ENCODE measurements around the gene PPARD. TPM values are rescaled to one million over a fixed set of nuclear protein-coding genes. Genes with fewer than 3 reads are reported as not detected.

Gene PPARD
- polyA plus RNA-seq, 1 donor from 2014 or later: 1.3 TPM

DNA sequence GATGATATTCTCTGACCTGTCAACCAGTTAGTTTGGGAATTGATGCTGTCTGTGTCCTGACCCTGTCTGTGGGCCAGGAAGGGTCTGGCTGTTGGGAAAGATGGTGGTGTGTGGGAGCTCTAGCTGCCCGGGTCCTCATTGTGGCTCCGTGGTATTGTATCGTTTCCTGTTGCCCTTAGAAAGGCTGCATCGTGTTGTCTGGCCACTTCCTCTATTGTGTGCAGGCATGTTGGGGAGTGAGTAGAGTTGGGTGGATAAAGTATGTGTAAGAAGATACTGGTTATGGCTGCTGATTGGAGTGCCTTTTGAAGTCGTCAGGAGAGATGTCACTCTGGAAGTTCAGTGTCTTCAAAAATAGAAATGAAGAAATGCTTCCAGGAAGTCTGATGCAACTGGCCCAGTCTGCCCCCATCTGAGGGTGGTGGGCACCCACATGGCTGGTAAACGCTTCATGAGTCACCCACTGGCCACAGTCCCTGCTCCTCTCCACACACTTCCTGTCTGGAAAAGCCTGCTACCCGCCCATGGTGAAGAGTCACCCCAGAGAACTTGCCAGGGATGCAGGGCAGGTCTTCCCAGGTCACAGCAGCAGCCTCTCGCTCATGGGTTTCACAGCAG is 27.9 kb downstream of the PPARD start:
- no peaks in the 10 kb centered on the region for H4K20me1 ChIP-seq (ENCODE audit: insufficient read depth)
- H3K9ac ChIP-seq (ENCODE audit: low read length): no peak overlapping the region
- no peak overlapping the region for H3K4me2 ChIP-seq (ENCODE audit: low read length)
- no peaks in the 10 kb centered on the region for H3F3A ChIP-seq (ENCODE audit: insufficient read depth, low read length, poor library complexity, severe bottlenecking)
- H3K27me3 ChIP-seq (ENCODE audit: insufficient read depth, low read depth, low read length): no peaks in the 10 kb centered on the region
- TF ChIP-seq EP300 (conservative IDR thresholded peaks at IDR 0.05; ENCODE audit: poor library complexity, severe bottlenecking): no peak
- TF ChIP-seq POLR2AphosphoS5 (IDR thresholded peaks at IDR 0.05): no peak
- TF ChIP-seq, protein P1, sequence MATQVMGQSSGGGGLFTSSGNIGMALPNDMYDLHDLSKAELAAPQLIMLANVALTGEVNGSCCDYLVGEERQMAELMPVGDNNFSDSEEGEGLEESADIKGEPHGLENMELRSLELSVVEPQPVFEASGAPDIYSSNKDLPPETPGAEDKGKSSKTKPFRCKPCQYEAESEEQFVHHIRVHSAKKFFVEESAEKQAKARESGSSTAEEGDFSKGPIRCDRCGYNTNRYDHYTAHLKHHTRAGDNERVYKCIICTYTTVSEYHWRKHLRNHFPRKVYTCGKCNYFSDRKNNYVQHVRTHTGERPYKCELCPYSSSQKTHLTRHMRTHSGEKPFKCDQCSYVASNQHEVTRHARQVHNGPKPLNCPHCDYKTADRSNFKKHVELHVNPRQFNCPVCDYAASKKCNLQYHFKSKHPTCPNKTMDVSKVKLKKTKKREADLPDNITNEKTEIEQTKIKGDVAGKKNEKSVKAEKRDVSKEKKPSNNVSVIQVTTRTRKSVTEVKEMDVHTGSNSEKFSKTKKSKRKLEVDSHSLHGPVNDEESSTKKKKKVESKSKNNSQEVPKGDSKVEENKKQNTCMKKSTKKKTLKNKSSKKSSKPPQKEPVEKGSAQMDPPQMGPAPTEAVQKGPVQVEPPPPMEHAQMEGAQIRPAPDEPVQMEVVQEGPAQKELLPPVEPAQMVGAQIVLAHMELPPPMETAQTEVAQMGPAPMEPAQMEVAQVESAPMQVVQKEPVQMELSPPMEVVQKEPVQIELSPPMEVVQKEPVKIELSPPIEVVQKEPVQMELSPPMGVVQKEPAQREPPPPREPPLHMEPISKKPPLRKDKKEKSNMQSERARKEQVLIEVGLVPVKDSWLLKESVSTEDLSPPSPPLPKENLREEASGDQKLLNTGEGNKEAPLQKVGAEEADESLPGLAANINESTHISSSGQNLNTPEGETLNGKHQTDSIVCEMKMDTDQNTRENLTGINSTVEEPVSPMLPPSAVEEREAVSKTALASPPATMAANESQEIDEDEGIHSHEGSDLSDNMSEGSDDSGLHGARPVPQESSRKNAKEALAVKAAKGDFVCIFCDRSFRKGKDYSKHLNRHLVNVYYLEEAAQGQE (IDR thresholded peaks at IDR 0.05; ENCODE audit: borderline replicate concordance): no peak
- TF ChIP-seq, protein P2, sequence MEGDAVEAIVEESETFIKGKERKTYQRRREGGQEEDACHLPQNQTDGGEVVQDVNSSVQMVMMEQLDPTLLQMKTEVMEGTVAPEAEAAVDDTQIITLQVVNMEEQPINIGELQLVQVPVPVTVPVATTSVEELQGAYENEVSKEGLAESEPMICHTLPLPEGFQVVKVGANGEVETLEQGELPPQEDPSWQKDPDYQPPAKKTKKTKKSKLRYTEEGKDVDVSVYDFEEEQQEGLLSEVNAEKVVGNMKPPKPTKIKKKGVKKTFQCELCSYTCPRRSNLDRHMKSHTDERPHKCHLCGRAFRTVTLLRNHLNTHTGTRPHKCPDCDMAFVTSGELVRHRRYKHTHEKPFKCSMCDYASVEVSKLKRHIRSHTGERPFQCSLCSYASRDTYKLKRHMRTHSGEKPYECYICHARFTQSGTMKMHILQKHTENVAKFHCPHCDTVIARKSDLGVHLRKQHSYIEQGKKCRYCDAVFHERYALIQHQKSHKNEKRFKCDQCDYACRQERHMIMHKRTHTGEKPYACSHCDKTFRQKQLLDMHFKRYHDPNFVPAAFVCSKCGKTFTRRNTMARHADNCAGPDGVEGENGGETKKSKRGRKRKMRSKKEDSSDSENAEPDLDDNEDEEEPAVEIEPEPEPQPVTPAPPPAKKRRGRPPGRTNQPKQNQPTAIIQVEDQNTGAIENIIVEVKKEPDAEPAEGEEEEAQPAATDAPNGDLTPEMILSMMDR (IDR thresholded peaks at IDR 0.05; ENCODE audit: poor library complexity, severe bottlenecking): no peak
- TF ChIP-seq MXI1 (conservative IDR thresholded peaks at IDR 0.05; ENCODE audit: poor library complexity, severe bottlenecking): no peak
- no peak for TF ChIP-seq RAD21 (conservative IDR thresholded peaks at IDR 0.05)
- TF ChIP-seq EZH2 (IDR thresholded peaks at IDR 0.05; ENCODE audit: borderline replicate concordance, insufficient read depth, low read length, poor library complexity, severe bottlenecking): no peak
- TF ChIP-seq SMC3 (conservative IDR thresholded peaks at IDR 0.05; ENCODE audit: poor library complexity): no peak
- no peak for TF ChIP-seq TAF1 (IDR thresholded peaks at IDR 0.05; ENCODE audit: low read depth)
- H3K9me3 ChIP-seq (ENCODE audit: low read length): no peaks in the 10 kb centered on the region
- H3K36me3 ChIP-seq (ENCODE audit: insufficient read depth, low read length): no peaks in the 10 kb centered on the region
- H3K9me2 ChIP-seq (ENCODE audit: insufficient read depth, low read length): no peaks in the 10 kb centered on the region
- no peaks in the 10 kb centered on the region for H3K79me2 ChIP-seq (replicated peaks; ENCODE audit: insufficient read depth, low read length)
- no peak overlapping the region for H3K27ac ChIP-seq (ENCODE audit: low read length)
- H3K4me3 ChIP-seq (ENCODE audit: low read length): no peak overlapping the region
- no peak overlapping the region for H2AFZ ChIP-seq (ENCODE audit: low read depth, low read length)

DNA sequence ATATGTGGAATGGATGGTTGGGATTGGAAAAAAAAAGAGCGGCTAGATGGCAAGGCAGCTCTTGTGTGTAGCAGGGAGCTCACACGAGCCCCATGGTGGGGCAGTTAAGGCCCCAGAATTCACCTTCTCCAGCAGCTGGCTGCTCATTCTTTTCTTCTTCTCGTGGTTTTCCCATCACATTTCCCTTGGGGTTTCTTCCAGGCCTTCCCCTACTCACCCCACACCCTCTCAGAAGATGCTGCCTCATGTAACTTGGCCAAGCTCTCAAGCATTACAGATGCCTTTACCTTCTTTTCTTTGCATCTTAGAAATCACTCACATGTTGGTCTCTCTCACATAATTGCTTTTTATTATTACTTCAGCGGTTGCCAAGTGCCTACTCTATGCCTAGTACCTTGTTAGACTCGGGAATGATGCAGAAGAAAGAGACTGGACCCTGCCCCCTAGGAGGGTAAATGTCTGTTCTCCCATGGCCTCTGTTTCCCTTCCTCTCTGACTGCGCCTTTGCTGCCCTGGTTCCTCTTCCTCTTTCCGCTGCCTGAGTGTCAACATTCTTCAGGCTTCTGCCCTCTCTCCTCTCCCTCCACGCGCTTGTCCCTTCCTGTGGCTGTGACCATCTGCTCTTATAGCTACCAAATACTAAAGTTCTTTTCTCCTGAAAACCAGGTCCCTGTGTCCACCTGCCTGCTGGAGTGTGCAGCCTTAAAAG is 28.6 kb downstream of the PPARD start:
- Histone ChIP-seq H3K4me2 (ENCODE audit: low read length) (no peak overlapping the region), H3K4me3 (ENCODE audit: low read length) (no peak overlapping the region), H2AFZ (ENCODE audit: low read depth, low read length) (no peak overlapping the region), H3K79me2 (replicated peaks; ENCODE audit: insufficient read depth, low read length) (no peaks in the 10 kb centered on the region), H3F3A (ENCODE audit: insufficient read depth, low read length, poor library complexity, severe bottlenecking) (no peaks in the 10 kb centered on the region), H4K20me1 (ENCODE audit: insufficient read depth) (no peaks in the 10 kb centered on the region), H3K9me2 (ENCODE audit: insufficient read depth, low read length) (no peaks in the 10 kb centered on the region), H3K36me3 (ENCODE audit: insufficient read depth, low read length) (no peaks in the 10 kb centered on the region), H3K27ac (ENCODE audit: low read length) (no peak overlapping the region), H3K9me3 (ENCODE audit: low read length) (no peaks in the 10 kb centered on the region), H3K9ac (ENCODE audit: low read length) (no peak overlapping the region), H3K27me3 (ENCODE audit: insufficient read depth, low read depth, low read length) (no peaks in the 10 kb centered on the region)
- no peak for TF ChIP-seq TAF1 (IDR thresholded peaks at IDR 0.05; ENCODE audit: low read depth)
- TF ChIP-seq EZH2 (IDR thresholded peaks at IDR 0.05; ENCODE audit: borderline replicate concordance, insufficient read depth, low read length, poor library complexity, severe bottlenecking): no peak
- TF ChIP-seq POLR2AphosphoS5 (IDR thresholded peaks at IDR 0.05): no peak
- TF ChIP-seq SMC3 (conservative IDR thresholded peaks at IDR 0.05; ENCODE audit: poor library complexity): no peak
- TF ChIP-seq, protein P2 (IDR thresholded peaks at IDR 0.05; ENCODE audit: poor library complexity, severe bottlenecking): no peak
- no peak for TF ChIP-seq MXI1 (conservative IDR thresholded peaks at IDR 0.05; ENCODE audit: poor library complexity, severe bottlenecking)
- TF ChIP-seq, protein P1 (IDR thresholded peaks at IDR 0.05; ENCODE audit: borderline replicate concordance): no peak
- no peak for TF ChIP-seq EP300 (conservative IDR thresholded peaks at IDR 0.05; ENCODE audit: poor library complexity, severe bottlenecking)
- no peak for TF ChIP-seq RAD21 (conservative IDR thresholded peaks at IDR 0.05)

Data from neural cell (in vitro differentiated cells).